Peyer's patch (tissue), 4 donors: ENCODE measurements around the gene GAS6. TPM values are rescaled to one million over a fixed set of nuclear protein-coding genes. Genes with fewer than 3 reads are reported as not detected.

Experiments
- DNase-seq, 3 donors: peaks; one replicate each; pipeline ENCODE4 v3.0.0-alpha.2; 2017 to 2019
- H3K27ac ChIP-seq, 4 donors: fragments of 200-600 bp; sonication (generic); one replicate each; pipeline ENCODE4 v1.5.1; 2016 to 2019
- H3K27me3 ChIP-seq, 2 donors: fragments of 200-600 bp; sonication (generic); one replicate each; pipeline ENCODE4 v1.5.1; 2019
- H3K36me3 ChIP-seq, 3 donors: fragments of 200-600 bp; sonication (generic); one replicate each; pipeline ENCODE4 v1.5.1; 2016 to 2019
- H3K4me1 ChIP-seq, 4 donors: fragments of 200-600 bp; sonication (generic); one replicate each; pipeline ENCODE4 v1.5.1; 2016 to 2019
- H3K4me3 ChIP-seq, 4 donors: fragments of 200-600 bp; sonication (generic); 1 replicate in 3 of 4; 2 replicates in 1 of 4; pipeline ENCODE4 v1.5.1; 2016 to 2019; ENCODE audit warnings: mild to moderate bottlenecking in 1 of 4
- H3K9me3 ChIP-seq, 4 donors: fragments of 200-600 bp; sonication (generic); one replicate each; pipeline ENCODE4 v1.5.1; 2016 to 2019; ENCODE audit warnings: mild to moderate bottlenecking in 1 of 4
- POLR2A ChIP-seq, 2 donors: fragments of 450-650 bp; IDR thresholded peaks; one replicate each; pipeline ENCODE4 v1.5.1; 2017; ENCODE audit warnings: antibody characterized with exemption in 2 of 2, mild to moderate bottlenecking in 2 of 2, moderate library complexity in 2 of 2
- total RNA-seq, 4 donors: library from RNA; depleted of rRNA; stranded (reverse); fragments of >200 nt; gene quantifications; one replicate each; pipeline ENCODE4 v1.1.0, GENCODE V29; 2016
- TF ChIP-seq, protein P1 (sequence below), 6 experiments: fragments of 450-650 bp in 4 of 6; fragments of 200-600 bp in 2 of 6; sonication (generic) in 1 of 6; IDR thresholded peaks; one replicate each; pipeline ENCODE4 v1.5.1; 2017 to 2019; ENCODE audit warnings: antibody characterized with exemption in 6 of 6, mild to moderate bottlenecking in 3 of 6, moderate library complexity in 1 of 6

The GAS6 gene
- total RNA-seq, 4 donors from 2014 or later: 132 to 226 (median 154) TPM

DNA sequence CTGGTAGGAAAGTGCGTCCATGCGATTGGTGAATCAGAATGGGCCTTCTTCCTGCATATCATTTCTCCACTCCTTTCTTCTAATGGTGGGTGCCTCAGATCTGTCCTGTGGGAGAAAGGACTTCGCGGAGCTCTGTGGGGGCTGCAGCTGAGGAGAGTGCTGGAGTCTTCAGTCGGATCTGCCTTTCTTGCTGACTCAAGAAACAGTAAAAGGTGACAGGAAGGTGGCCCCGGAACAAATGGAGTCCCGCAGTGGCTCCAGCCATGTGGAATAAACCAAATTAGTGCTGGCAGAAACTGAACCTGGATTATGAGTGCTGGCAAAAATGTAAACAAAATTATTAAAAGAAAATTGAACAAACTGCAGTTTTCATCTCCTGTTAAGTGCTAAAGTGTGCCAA is 15.1 kb upstream of the GAS6 start:
- no peak overlapping the region for H3K27ac ChIP-seq
- DNase-seq: no peak

DNA sequence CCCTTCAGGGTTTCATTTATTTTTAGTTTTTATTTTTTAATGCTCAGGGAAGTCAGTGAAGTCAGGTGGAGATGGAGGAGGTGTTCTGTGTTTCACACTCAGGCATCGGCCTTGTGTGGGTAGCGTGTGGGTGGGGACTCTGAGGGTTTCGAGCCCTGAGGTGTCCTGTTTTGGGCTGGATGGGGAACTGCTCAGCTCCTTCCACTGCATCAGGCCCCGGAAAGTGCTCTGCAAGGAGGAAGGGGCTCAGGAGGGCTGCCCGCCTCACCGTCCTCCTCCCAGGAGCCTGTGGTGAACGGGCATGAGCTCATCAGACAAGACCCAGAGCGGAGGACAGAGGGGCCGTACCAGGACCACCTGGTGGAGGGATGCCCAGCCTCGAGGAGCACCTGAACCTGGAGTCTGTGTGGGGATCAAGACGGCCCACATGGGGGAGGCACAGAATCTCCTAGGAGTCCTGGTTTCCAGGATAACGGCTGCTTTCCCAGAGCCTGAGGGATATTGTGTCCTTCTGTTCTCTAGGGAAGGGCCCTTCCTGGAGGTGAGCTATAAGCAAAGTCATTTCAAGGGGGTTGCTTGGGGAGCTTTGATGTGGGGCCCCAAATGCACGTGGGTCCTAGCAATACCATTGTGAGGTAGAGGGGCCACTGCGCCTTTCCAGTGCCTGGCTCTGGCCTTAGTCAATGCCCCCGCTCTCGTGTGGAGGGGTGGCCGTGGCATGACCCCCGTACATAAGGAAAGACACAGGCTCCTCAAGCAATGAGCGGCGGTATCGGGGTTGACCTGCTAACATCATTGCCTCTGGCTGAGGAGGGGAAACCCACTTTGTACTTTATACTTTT is 13.5 kb upstream of the GAS6 start:
- TF ChIP-seq, protein P1, sequence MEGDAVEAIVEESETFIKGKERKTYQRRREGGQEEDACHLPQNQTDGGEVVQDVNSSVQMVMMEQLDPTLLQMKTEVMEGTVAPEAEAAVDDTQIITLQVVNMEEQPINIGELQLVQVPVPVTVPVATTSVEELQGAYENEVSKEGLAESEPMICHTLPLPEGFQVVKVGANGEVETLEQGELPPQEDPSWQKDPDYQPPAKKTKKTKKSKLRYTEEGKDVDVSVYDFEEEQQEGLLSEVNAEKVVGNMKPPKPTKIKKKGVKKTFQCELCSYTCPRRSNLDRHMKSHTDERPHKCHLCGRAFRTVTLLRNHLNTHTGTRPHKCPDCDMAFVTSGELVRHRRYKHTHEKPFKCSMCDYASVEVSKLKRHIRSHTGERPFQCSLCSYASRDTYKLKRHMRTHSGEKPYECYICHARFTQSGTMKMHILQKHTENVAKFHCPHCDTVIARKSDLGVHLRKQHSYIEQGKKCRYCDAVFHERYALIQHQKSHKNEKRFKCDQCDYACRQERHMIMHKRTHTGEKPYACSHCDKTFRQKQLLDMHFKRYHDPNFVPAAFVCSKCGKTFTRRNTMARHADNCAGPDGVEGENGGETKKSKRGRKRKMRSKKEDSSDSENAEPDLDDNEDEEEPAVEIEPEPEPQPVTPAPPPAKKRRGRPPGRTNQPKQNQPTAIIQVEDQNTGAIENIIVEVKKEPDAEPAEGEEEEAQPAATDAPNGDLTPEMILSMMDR (IDR thresholded peaks at IDR 0.05): no peak
- TF ChIP-seq POLR2A (IDR thresholded peaks at IDR 0.05): no peak
- no peaks in the 10 kb centered on the region for H3K27me3 ChIP-seq
- H3K36me3 ChIP-seq: no peaks in the 10 kb centered on the region
- no peak for DNase-seq
- peaks cover 0 to 3% (median 0%) of the 10 kb centered on the region in 4 donors for H3K4me1 ChIP-seq
- H3K4me3 ChIP-seq: no peak overlapping the region
- H3K9me3 ChIP-seq: no peaks in the 10 kb centered on the region
- no peak overlapping the region for H3K27ac ChIP-seq

More for the DNA sequence above, 15.1 kb upstream of the GAS6 start:
- peaks cover 0 to 3% (median 0%) of the 10 kb centered on the region in 4 donors for H3K4me1 ChIP-seq
- H3K36me3 ChIP-seq: no peaks in the 10 kb centered on the region
- H3K4me3 ChIP-seq: no peak overlapping the region
- H3K27me3 ChIP-seq: no peaks in the 10 kb centered on the region
- H3K9me3 ChIP-seq: no peaks in the 10 kb centered on the region
- TF ChIP-seq, protein P1 (IDR thresholded peaks at IDR 0.05): no peak
- TF ChIP-seq POLR2A (IDR thresholded peaks at IDR 0.05): no peak

DNA sequence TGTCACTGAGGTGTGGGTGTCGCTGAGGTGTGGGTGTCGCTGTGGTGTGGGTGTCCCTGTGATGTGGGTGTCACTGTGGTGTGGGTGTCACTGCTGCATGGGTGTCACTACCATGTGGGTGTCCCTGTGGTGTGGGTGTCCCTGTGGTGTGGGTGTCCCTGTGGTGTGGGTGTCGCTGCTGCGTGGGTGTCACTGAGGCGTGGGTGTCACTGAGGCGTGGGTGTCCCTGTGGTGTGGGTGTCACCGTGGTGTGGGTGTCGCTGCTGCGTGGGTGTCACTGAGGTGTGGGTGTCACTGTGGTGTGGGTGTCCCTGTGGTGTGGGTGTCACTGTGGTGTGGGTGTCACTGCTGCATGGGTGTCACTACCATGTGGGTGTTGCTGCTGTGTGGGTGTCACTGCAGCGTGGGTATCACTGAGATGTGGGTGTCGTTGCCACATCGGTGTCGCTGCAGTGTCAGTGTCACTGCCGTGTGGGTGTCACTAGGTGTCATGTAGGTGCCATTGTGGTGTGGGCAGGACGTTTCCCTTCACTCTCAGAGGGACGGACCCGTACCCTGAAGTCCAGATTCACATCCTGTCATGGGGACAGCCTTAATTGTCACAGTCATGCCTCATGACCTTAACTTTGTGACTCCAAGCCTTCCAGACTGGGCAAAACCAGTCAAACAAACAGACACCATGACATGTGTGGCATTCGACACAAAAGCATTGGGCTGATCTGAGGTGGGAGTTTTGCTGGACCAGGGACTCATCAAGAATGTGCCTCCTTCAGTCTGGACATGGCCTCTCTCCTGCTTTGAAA is 12.7 kb upstream of the GAS6 start:
- H3K4me3 ChIP-seq: no peak overlapping the region
- H3K9me3 ChIP-seq: no peaks in the 10 kb centered on the region
- H3K36me3 ChIP-seq: no peaks in the 10 kb centered on the region
- no peak overlapping the region for H3K27ac ChIP-seq
- no peak for DNase-seq
- H3K27me3 ChIP-seq: no peaks in the 10 kb centered on the region
- peaks cover 0 to 3% (median 0%) of the 10 kb centered on the region in 4 donors for H3K4me1 ChIP-seq
- TF ChIP-seq POLR2A (IDR thresholded peaks at IDR 0.05): no peak
- TF ChIP-seq, protein P1 (IDR thresholded peaks at IDR 0.05): no peak

DNA sequence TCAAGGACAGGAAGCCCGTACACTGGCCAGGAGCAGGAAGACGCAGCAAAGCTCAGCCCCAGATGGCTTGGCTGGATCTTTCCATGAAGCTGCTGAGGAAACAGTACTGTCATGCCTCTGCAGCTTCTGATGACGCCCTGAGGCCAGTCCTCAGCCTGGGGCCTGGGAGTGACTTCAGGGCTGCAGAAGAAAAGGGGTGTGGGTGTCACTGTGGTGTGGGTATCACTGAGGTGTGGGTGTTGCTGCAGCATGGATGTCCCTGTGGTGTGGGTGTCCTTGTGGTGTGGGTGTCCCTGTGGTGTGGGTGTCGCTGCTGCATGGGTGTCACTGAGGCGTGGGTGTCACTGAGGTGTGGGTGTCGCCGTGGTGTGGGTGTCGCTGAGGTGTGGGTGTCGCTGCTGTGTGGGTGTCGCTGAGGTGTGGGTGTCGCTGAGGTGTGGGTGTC is 12.0 kb upstream of the GAS6 start:
- peaks cover 0 to 3% (median 0%) of the 10 kb centered on the region in 4 donors for H3K4me1 ChIP-seq
- no peak overlapping the region for H3K4me3 ChIP-seq
- no peaks in the 10 kb centered on the region for H3K36me3 ChIP-seq
- no peak overlapping the region for H3K27ac ChIP-seq
- no peaks in the 10 kb centered on the region for H3K9me3 ChIP-seq
- no peak for DNase-seq
- TF ChIP-seq, protein P1 (IDR thresholded peaks at IDR 0.05): no peak
- no peak for TF ChIP-seq POLR2A (IDR thresholded peaks at IDR 0.05)
- H3K27me3 ChIP-seq: no peaks in the 10 kb centered on the region

DNA sequence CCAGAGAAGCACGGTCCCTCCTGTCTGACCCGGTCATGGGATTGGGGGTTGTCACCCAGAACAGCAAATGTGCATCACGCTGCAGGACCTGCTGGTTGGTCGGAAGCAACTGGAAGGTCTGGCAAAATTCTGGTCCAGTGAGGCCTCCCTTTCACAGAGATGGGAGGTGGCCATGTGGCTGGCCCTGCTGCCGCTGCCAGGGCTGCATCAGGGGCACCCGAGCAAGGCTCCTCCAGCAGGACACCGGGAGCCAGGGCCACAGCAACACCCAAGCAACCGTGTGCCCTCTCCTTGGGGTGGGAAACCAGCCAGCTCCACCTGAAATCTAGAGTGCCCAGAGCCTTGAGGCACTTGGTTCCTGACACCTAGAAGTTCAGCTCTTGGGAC is 11.5 kb upstream of the GAS6 start:
- Histone ChIP-seq H3K27me3 (no peaks in the 10 kb centered on the region), H3K36me3 (no peaks in the 10 kb centered on the region), H3K27ac (no peak overlapping the region), H3K9me3 (no peaks in the 10 kb centered on the region), H3K4me3 (no peak overlapping the region), H3K4me1 (peaks cover 0 to 3% (median 0%) of the 10 kb centered on the region in 4 donors)
- TF ChIP-seq, protein P1 (IDR thresholded peaks at IDR 0.05): no peak
- TF ChIP-seq POLR2A (IDR thresholded peaks at IDR 0.05): no peak
- DNase-seq: no peak
